IMR-90 (cell line): ENCODE measurements around the gene SLX4IP. TPM values are rescaled to one million over a fixed set of nuclear protein-coding genes. Genes with fewer than 3 reads are reported as not detected.

ENCODE experiments used
- ATAC-seq: fragments of 200-7000 bp; cut with Tn5 transposase; 2 replicates; pipeline ENCODE4 v1.9.1; 2020; ENCODE audit warnings: low read depth, mild to moderate bottlenecking, moderate library complexity
- BruUV-seq: library from RNA; stranded (reverse); fragments of 400-500 nt; replicated peaks from 2 replicates; lab custom pipeline; 2021; lab: Mats Ljungman, UMichigan
- CTCF ChIA-PET: fragments of 300-600 bp; formaldehyde crosslinking; extraction: SDS; loops from one replicate; lab custom pipeline; 2021; ENCODE audit warnings: antibody characterized with exemption; lab: Yijun Ruan, JAX
- POLR2A ChIA-PET: fragments of 300-600 bp; sonication (Branson Sonifier 250); formaldehyde crosslinking; loops from one replicate; lab custom pipeline; 2022; ENCODE audit warnings: antibody characterized with exemption; ENCODE audit not compliant: unreplicated experiment; lab: Charles Lee
- DNase-seq: peaks from one replicate; pipeline ENCODE4 v3.0.0; 2013
- H2AFZ ChIP-seq: replicated peaks from 2 replicates; pipeline ENCODE3; 2013; ENCODE audit warnings: low read length, mild to moderate bottlenecking; ENCODE audit not compliant: poor library complexity
- H2AK5ac ChIP-seq: 2 replicates; pipeline ENCODE4 v1.6.1; 2013; ENCODE audit warnings: low read depth, low read length, inconsistent platforms
- H2AK9ac ChIP-seq: replicated peaks from 2 replicates; pipeline ENCODE3; 2013; ENCODE audit warnings: mild to moderate bottlenecking, low read depth, low read length, moderate library complexity; ENCODE audit not compliant: poor library complexity
- H2BK120ac ChIP-seq: 2 replicates; pipeline ENCODE4 v1.6.1; 2013; ENCODE audit warnings: low read depth, low read length, inconsistent platforms
- H2BK15ac ChIP-seq: 3 replicates; pipeline ENCODE4 v1.6.1; 2013; ENCODE audit warnings: low read depth, low read length, inconsistent platforms
- H2BK20ac ChIP-seq: 2 replicates; pipeline ENCODE4 v1.6.1; 2013; ENCODE audit warnings: low read depth, mild to moderate bottlenecking, inconsistent platforms, low read length, moderate library complexity
- H2BK5ac ChIP-seq: 2 replicates; pipeline ENCODE4 v1.6.1; 2013; ENCODE audit warnings: mild to moderate bottlenecking, low read depth, low read length, inconsistent platforms; ENCODE audit not compliant: poor library complexity, severe bottlenecking
- H3K14ac ChIP-seq: replicated peaks from 2 replicates; pipeline ENCODE4 v1.6.1; 2013; ENCODE audit warnings: low read depth, low read length, inconsistent platforms
- H3K18ac ChIP-seq: 2 replicates; pipeline ENCODE4 v1.6.1; 2013; ENCODE audit warnings: low read depth, low read length, control low read depth
- H3K23ac ChIP-seq: 2 replicates; pipeline ENCODE4 v1.6.1; 2013; ENCODE audit warnings: low read depth, low read length, inconsistent platforms
- H3K27ac ChIP-seq: 2 replicates; pipeline ENCODE4 v1.5.1; 2013; ENCODE audit warnings: mild to moderate bottlenecking, control low read depth, low read length; ENCODE audit not compliant: insufficient read depth
- H3K27me3 ChIP-seq: 2 replicates; pipeline ENCODE4 v1.6.1; 2013; ENCODE audit warnings: low read length; ENCODE audit not compliant: control insufficient read depth, insufficient read depth
- H3K36me3 ChIP-seq: 2 replicates; pipeline ENCODE4 v1.6.1; 2013; ENCODE audit warnings: low read length, mixed read lengths; ENCODE audit not compliant: control insufficient read depth, insufficient read depth
- H3K4ac ChIP-seq: 2 replicates; pipeline ENCODE4 v1.6.1; 2013; ENCODE audit warnings: low read depth, low read length, inconsistent platforms
- H3K4me1 ChIP-seq: 2 replicates; pipeline ENCODE4 v1.6.1; 2013; ENCODE audit warnings: low read length, mixed read lengths; ENCODE audit not compliant: control insufficient read depth, insufficient read depth
- H3K4me2 ChIP-seq: 2 replicates; pipeline ENCODE4 v1.6.1; 2013; ENCODE audit warnings: low read depth, mild to moderate bottlenecking, control low read depth, low read length, moderate library complexity
- H3K4me3 ChIP-seq: 2 replicates; pipeline ENCODE4 v1.5.1; 2013; ENCODE audit warnings: low read depth, mild to moderate bottlenecking, control low read depth, low read length, moderate library complexity; ENCODE audit not compliant: insufficient read depth
- H3K56ac ChIP-seq: 2 replicates; pipeline ENCODE4 v1.6.1; 2013; ENCODE audit warnings: low read length, inconsistent platforms; ENCODE audit not compliant: insufficient read depth; ENCODE audit errors: extremely low read depth
- H3K79me1 ChIP-seq, 2 experiments: 2 replicates each; pipeline ENCODE4 v1.6.1; 2013; ENCODE audit warnings: low read length in 2 of 2, inconsistent platforms in 1 of 2, low read depth in 1 of 2
- H3K9ac ChIP-seq: 2 replicates; pipeline ENCODE4 v1.6.1; 2013; ENCODE audit warnings: low read depth, low read length, control low read depth
- H3K9me1 ChIP-seq: 2 replicates; pipeline ENCODE4 v1.6.1; 2013; ENCODE audit warnings: low read length, inconsistent platforms; ENCODE audit not compliant: insufficient read depth
- H3K9me3 ChIP-seq: 2 replicates; pipeline ENCODE4 v1.6.1; 2013; ENCODE audit warnings: low read length; ENCODE audit not compliant: control insufficient read depth, insufficient read depth
- H4K20me1 ChIP-seq: 2 replicates; pipeline ENCODE4 v1.6.1; 2013; ENCODE audit warnings: low read length, inconsistent platforms; ENCODE audit not compliant: insufficient read depth
- H4K5ac ChIP-seq: 2 replicates; pipeline ENCODE4 v1.6.1; 2013; ENCODE audit warnings: mild to moderate bottlenecking, low read depth, low read length, control low read depth
- H4K8ac ChIP-seq, 2 experiments: 2 replicates each; pipeline ENCODE4 v1.6.1; 2013; ENCODE audit warnings: low read depth in 2 of 2, low read length in 2 of 2, control low read depth in 1 of 2, inconsistent platforms in 1 of 2
- H4K91ac ChIP-seq: 2 replicates; pipeline ENCODE4 v1.6.1; 2013; ENCODE audit warnings: low read depth, low read length, inconsistent platforms; ENCODE audit not compliant: insufficient read depth
- BHLHE40 ChIP-seq: fragments of 150-350 bp; IDR thresholded peaks from 2 replicates; pipeline ENCODE4 v1.6.1; 2016; ENCODE audit warnings: mild to moderate bottlenecking, low read depth, low read length
- CEBPB ChIP-seq: IDR thresholded peaks from 2 replicates; pipeline ENCODE4 v1.6.1; 2012; ENCODE audit warnings: low read depth, low read length, improper control_type of control experiment
- FOS ChIP-seq: fragments of 150-350 bp; IDR thresholded peaks from 2 replicates; pipeline ENCODE4 v1.6.1; 2016; ENCODE audit warnings: low read depth, low read length
- MAFK ChIP-seq: IDR thresholded peaks from 2 replicates; pipeline ENCODE4 v1.6.1; 2012; ENCODE audit warnings: low read depth, low read length, improper control_type of control experiment
- MAZ ChIP-seq: IDR thresholded peaks from 2 replicates; pipeline ENCODE4 v1.6.1; 2012; ENCODE audit warnings: low read depth, mild to moderate bottlenecking, low read length, improper control_type of control experiment, moderate library complexity, borderline replicate concordance
- MXI1 ChIP-seq: IDR thresholded peaks from 2 replicates; pipeline ENCODE4 v1.6.1; 2012; ENCODE audit warnings: low read depth, mild to moderate bottlenecking, low read length, moderate library complexity, borderline replicate concordance
- NFE2L2 ChIP-seq: fragments of 150-350 bp; IDR thresholded peaks from 2 replicates; pipeline ENCODE4 v1.6.1; 2016; ENCODE audit warnings: low read depth, mild to moderate bottlenecking, low read length
- POLR2A ChIP-seq: IDR thresholded peaks from 2 replicates; pipeline ENCODE4 v1.6.1; 2012; ENCODE audit warnings: mild to moderate bottlenecking, low read depth, low read length
- RAD21 ChIP-seq: IDR thresholded peaks from 2 replicates; pipeline ENCODE4 v1.6.1; 2012; ENCODE audit warnings: low read length, improper control_type of control experiment
- RFX5 ChIP-seq: IDR thresholded peaks from 2 replicates; pipeline ENCODE4 v1.8.0; 2012; ENCODE audit warnings: low read depth, mild to moderate bottlenecking, low read length, moderate library complexity
- WGBS, 2 experiments: methylation state at CpG; one replicate each; pipeline versions ENCODE4 v1.1.5 to v1.1.7; 2013; ENCODE audit warnings: missing lambda C conversion rate in 2 of 2; ENCODE audit not compliant: insufficient read length in 1 of 2; ENCODE audit errors: extremely low coverage in 2 of 2; 5-methylcytosine and 5-hydroxymethylcytosine counted together
- dilution Hi-C: fragments of 300-500 bp; cut with HindIII; formaldehyde crosslinking; loops from one replicate; pipeline ENCODE4 v1.14.3; 2018; ENCODE audit warnings: low sequenced_read_pairs; ENCODE audit not compliant: unreplicated experiment
- in situ Hi-C: fragments of 300-500 bp; cut with MboI; formaldehyde crosslinking; loops from 3 replicates; pipeline ENCODE4 v1.14.3; 2019; ENCODE audit warnings: low sequenced_read_pairs, inconsistent platforms, mixed read lengths
- intact Hi-C: fragments of 100-400 bp; cut with micrococcal nuclease; formaldehyde crosslinking; loops from 2 replicates; pipeline ENCODE4 v1.10.0; 2022
- polyA plus RNA-seq, 3 experiments: library from polyadenylated mRNA; depleted of rRNA; stranded (reverse); fragments of >200 nt; gene quantifications; 2 replicates each; pipeline ENCODE4 v1.2.3, GENCODE V29; 2012; ENCODE audit warnings: low replicate concordance in 1 of 3
- total RNA-seq: library from RNA; depleted of rRNA; stranded (reverse); fragments of >200 nt; gene quantifications from 2 replicates; pipeline ENCODE4 v1.2.3, GENCODE V29; 2012

SLX4IP gene
- total and polyA plus RNA-seq, 2 of the 4 experiments (the other 2 are of a cell fraction): 1.3 to 5.9 TPM

DNA sequence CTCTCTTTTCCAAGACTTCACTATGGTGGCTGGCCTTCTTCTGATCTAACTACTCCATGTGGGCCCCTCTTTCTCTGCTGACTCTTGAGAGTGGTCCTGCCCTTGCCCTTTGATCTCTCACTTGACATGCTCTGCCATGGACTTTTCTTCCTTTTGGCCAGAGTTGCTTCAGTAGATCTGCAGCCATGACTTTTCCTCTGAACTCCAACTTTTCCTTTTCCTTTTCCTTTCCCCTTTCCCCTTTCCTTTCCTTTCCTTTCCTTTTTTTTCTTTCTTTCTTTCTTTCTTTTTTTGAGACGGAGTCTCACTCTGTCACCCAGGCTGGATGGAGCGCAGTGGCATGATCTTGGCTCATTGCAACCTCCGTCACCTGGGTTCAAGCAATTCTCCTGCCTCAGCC, 150.2 kb downstream of the SLX4IP start:
- H3K56ac ChIP-seq: no peak overlapping the region
- no peaks in the 10 kb centered on the region for H3K36me3 ChIP-seq
- no peaks in the 10 kb centered on the region for H3K27me3 ChIP-seq
- peak overlapping the region; percentile 80 for H2BK20ac ChIP-seq
- H3K4me1 ChIP-seq: peaks cover 7% of the 10 kb centered on the region
- WGBS, 2 experiments: 100% methylated on average over 1 of the region's 3 CpGs; no CpG with 5 or more reads in 1 of the 2 experiments
- no peak for DNase-seq
- dilution Hi-C loops (no loop called here), intact Hi-C loops (no loop called here), in situ Hi-C loops (no loop called here)
- no peak overlapping the region for H2AK9ac ChIP-seq
- no peak overlapping the region for H3K27ac ChIP-seq
- H3K9me1 ChIP-seq: peaks cover 5% of the 10 kb centered on the region
- peaks cover 0 to 4% of the 10 kb centered on the region in 2 experiments; a peak in 1 of 4 replicates for H3K79me1 ChIP-seq
- peak overlapping the region; percentile 26 for H4K91ac ChIP-seq
- no peak overlapping the region for H4K5ac ChIP-seq
- H2BK120ac ChIP-seq: peak overlapping the region; percentile 63
- POLR2A ChIA-PET: no interaction called here
- no peak overlapping the region for H3K23ac ChIP-seq
- peak overlapping the region; percentile 81 for H2AK5ac ChIP-seq
- H4K20me1 ChIP-seq: no peaks in the 10 kb centered on the region
- no peak overlapping the region for H2AFZ ChIP-seq
- no TSS peak for BruUV-seq
- no peak overlapping the region for H3K4me3 ChIP-seq
- ATAC-seq: no peak
- peak overlapping the region; percentile 45; the same call in 1 of the 2 replicates for H3K4ac ChIP-seq
- H4K8ac ChIP-seq: peak overlapping the region in 1 of 2 experiments; percentile 3; a peak in 2 of 4 replicates
- no peak for TF ChIP-seq MXI1
- no peak for TF ChIP-seq NFE2L2
- TF ChIP-seq MAFK: no peak
- no peak for TF ChIP-seq BHLHE40
- no peak for TF ChIP-seq FOS
- TF ChIP-seq POLR2A: no peak
- no peak for TF ChIP-seq RAD21
- no peak for TF ChIP-seq CEBPB
- TF ChIP-seq MAZ: no peak
- no peak for TF ChIP-seq RFX5
- no peak overlapping the region for H2BK5ac ChIP-seq
- peak overlapping the region; percentile 95; the same call in 2 of the 3 replicates for H2BK15ac ChIP-seq
- CTCF ChIA-PET: no interaction called here
- no peaks in the 10 kb centered on the region for H3K9me3 ChIP-seq
- H3K14ac ChIP-seq: peak overlapping the region; percentile 50; the same call in 1 of the 2 replicates
- no peak overlapping the region for H3K9ac ChIP-seq
- no peak overlapping the region for H3K18ac ChIP-seq
- no peak overlapping the region for H3K4me2 ChIP-seq
